HepG2 (cell line): ENCODE measurements around the gene ZNF683. TPM values are rescaled to one million over a fixed set of nuclear protein-coding genes. Genes with fewer than 3 reads are reported as not detected.

Experiments used
- ATAC-seq: fragments of 200-7000 bp; cut with Tn5 transposase; 3 replicates; pipeline ENCODE4 v1.9.1; 2020; ENCODE audit warnings: mild to moderate bottlenecking, moderate library complexity
- BruUV-seq: library from RNA; stranded (reverse); fragments of 400-500 nt; replicated peaks from 2 replicates; lab custom pipeline; 2021; lab: Mats Ljungman, UMichigan
- CTCF ChIA-PET: fragments of 300-600 bp; formaldehyde crosslinking; extraction: SDS; loops from one replicate; lab custom pipeline; 2021; ENCODE audit warnings: low total read pairs, inconsistent platforms, low intra/inter-chr PET ratio; lab: Yijun Ruan, JAX
- POLR2A ChIA-PET: fragments of 350-600 bp; sonication (Branson Sonifier 250); formaldehyde crosslinking; loops from one replicate; lab custom pipeline; 2020; ENCODE audit warnings: antibody characterized with exemption, inconsistent platforms; lab: Yijun Ruan, JAX
- DNase-seq: peaks from one replicate; pipeline ENCODE4 v3.0.0-alpha.2; 2015; ENCODE audit warnings: low spot score
- FAIRE-seq: peaks from 3 replicates; lab custom pipeline; 2011; peaks lifted over from hg19 to GRCh38; lab: Jason Lieb, UNC
- H2AFZ ChIP-seq: one replicate; pipeline ENCODE4 v1.6.1; 2011; ENCODE audit warnings: low read length, inconsistent platforms
- H3K27ac ChIP-seq: fragments of 300-600 bp; 3 replicates; pipeline ENCODE4 v1.8.0; 2011; ENCODE audit warnings: mixed run types, mild to moderate bottlenecking, mixed read lengths, low read length, inconsistent platforms; ENCODE audit not compliant: insufficient read depth; ENCODE audit errors: extremely low read length
- H3K27me3 ChIP-seq, 2 experiments: fragments of 200-600 bp in 1 of 2; 2 replicates in 1 of 2; 3 replicates in 1 of 2; pipeline versions ENCODE4 v1.6.0 to v1.8.0; 2011; ENCODE audit warnings: low read length in 2 of 2, mild to moderate bottlenecking in 2 of 2, moderate library complexity in 2 of 2, inconsistent platforms in 1 of 2; ENCODE audit not compliant: insufficient read depth in 2 of 2, control insufficient read depth in 1 of 2
- H3K36me3 ChIP-seq, 2 experiments: fragments of 200-600 bp in 1 of 2; replicated peaks in 1 of 2; 2 replicates in 1 of 2; 3 replicates in 1 of 2; pipeline versions ENCODE4 v1.5.1 to v1.8.0; 2011; ENCODE audit warnings: low read length in 2 of 2, inconsistent platforms in 1 of 2; ENCODE audit not compliant: insufficient read depth in 2 of 2, control insufficient read depth in 1 of 2
- H3K4me1 ChIP-seq: 2 replicates; pipeline ENCODE4 v1.5.1; 2012; ENCODE audit warnings: low read length, inconsistent platforms; ENCODE audit not compliant: insufficient read depth
- H3K4me2 ChIP-seq: 2 replicates; pipeline ENCODE4 v1.6.0; 2011; ENCODE audit warnings: low read depth, low read length, inconsistent platforms
- H3K4me3 ChIP-seq, 3 experiments: fragments of 200-600 bp in 1 of 3; sonication (generic), shearing (Covaris generic) in 1 of 3; replicated peaks in 1 of 3; 2 replicates each; pipeline ENCODE4 v1.5.1; 2011 to 2016; ENCODE audit warnings: low read length in 3 of 3, inconsistent platforms in 2 of 3, low read depth in 2 of 3, mild to moderate bottlenecking in 2 of 3, control low read depth in 1 of 3, mixed read lengths in 1 of 3; ENCODE audit not compliant: insufficient read depth in 1 of 3
- H3K79me2 ChIP-seq: one replicate; pipeline ENCODE4 v1.6.1; 2011; ENCODE audit warnings: low read length, inconsistent platforms; ENCODE audit not compliant: insufficient read depth
- H3K9ac ChIP-seq: 2 replicates; pipeline ENCODE4 v1.6.0; 2011; ENCODE audit warnings: mild to moderate bottlenecking, low read depth, low read length, inconsistent platforms; ENCODE audit not compliant: insufficient read depth
- H3K9me3 ChIP-seq: 2 replicates; pipeline ENCODE4 v1.5.1; 2012; ENCODE audit warnings: mild to moderate bottlenecking, low read length
- H4K20me1 ChIP-seq: 2 replicates; pipeline ENCODE4 v1.6.0; 2011; ENCODE audit warnings: inconsistent platforms, mild to moderate bottlenecking, low read length, moderate library complexity; ENCODE audit not compliant: insufficient read depth
- EZH2 ChIP-seq: conservative IDR thresholded peaks from 2 replicates; pipeline ENCODE4 v1.6.1; 2012; ENCODE audit warnings: mild to moderate bottlenecking, low read depth, low read length, moderate library complexity
- GTF2F1 ChIP-seq: fragments of 150-350 bp; IDR thresholded peaks from 2 replicates; pipeline ENCODE4 v1.6.1; 2014; ENCODE audit warnings: low read length
- HNRNPK ChIP-seq: fragments of 200-400 bp; formaldehyde crosslinking; IDR thresholded peaks from 2 replicates; pipeline ENCODE4 v1.6.1; 2018; ENCODE audit warnings: low read length, low read depth, moderate library complexity, mild to moderate bottlenecking; ENCODE audit not compliant: poor library complexity, severe bottlenecking
- MTA3 ChIP-seq: sonication (generic); formaldehyde crosslinking; IDR thresholded peaks from 2 replicates; pipeline ENCODE4 v1.4.0; 2020; ENCODE audit warnings: missing genetic modification reagents
- MTF2 ChIP-seq: sonication (generic); formaldehyde crosslinking; IDR thresholded peaks from 2 replicates; pipeline ENCODE4 v1.5.0; 2020; ENCODE audit warnings: missing genetic modification reagents, borderline replicate concordance
- ZBTB1 ChIP-seq: sonication (generic); formaldehyde crosslinking; IDR thresholded peaks from 2 replicates; pipeline ENCODE4 v1.4.0; 2020; ENCODE audit warnings: missing genetic modification reagents, borderline replicate concordance
- ZBTB7B ChIP-seq: sonication (generic); formaldehyde crosslinking; IDR thresholded peaks from 2 replicates; pipeline ENCODE4 v1.4.0; 2020; ENCODE audit warnings: missing genetic modification reagents
- WGBS: methylation state at CpG from one replicate; pipeline ENCODE4 v1.1.6; 2017; ENCODE audit warnings: low lambda C conversion rate; 5-methylcytosine and 5-hydroxymethylcytosine counted together
- in situ Hi-C: cut with HindIII; loops from 2 replicates; pipeline ENCODE4 v1.10.0; 2017; ENCODE audit warnings: low pct_unique_long_range_greater_than_20kb; ENCODE audit not compliant: extremely low pct_ligation_motif_present
- intact Hi-C: fragments of 100-400 bp; cut with micrococcal nuclease; formaldehyde crosslinking; loops from one replicate; pipeline ENCODE4 v1.10.0; 2022; ENCODE audit not compliant: unreplicated experiment
- polyA plus RNA-seq, 8 experiments: library from polyadenylated mRNA; depleted of rRNA in 3 of 8; stranded (reverse) in 7 of 8; unstranded in 1 of 8; fragments of >200 nt; fragmentation: Illumina TruSeq in 4 of 8; extraction: Trizol in 4 of 8; gene quantifications; 2 replicates each; pipeline versions ENCODE4 v1.2.1 to v1.2.3, GENCODE V29; 2011 to 2016; ENCODE audit warnings: low read depth in 4 of 8, missing spikeins in 1 of 8, mixed read lengths in 1 of 8; ENCODE audit not compliant: insufficient read depth in 1 of 8
- total RNA-seq, 5 experiments: library from RNA; depleted of rRNA; stranded (reverse); fragments of >200 nt; fragmentation: Illumina TruSeq; extraction: Trizol; gene quantifications; 2 replicates each; pipeline ENCODE4 v1.2.3, GENCODE V29; 2016; ENCODE audit warnings: low read depth in 1 of 5
- TF ChIP-seq, protein P1 (sequence below): sonication (generic); formaldehyde crosslinking; IDR thresholded peaks from 2 replicates; pipeline ENCODE4 v1.4.0; 2020; ENCODE audit warnings: missing genetic modification reagents, borderline replicate concordance
- TF ChIP-seq, protein P2 (sequence below): sonication (generic); formaldehyde crosslinking; IDR thresholded peaks from 2 replicates; pipeline ENCODE4 v1.4.0; 2020; ENCODE audit warnings: mild to moderate bottlenecking, missing genetic modification reagents
- TF ChIP-seq, protein P3 (sequence below): sonication (generic); formaldehyde crosslinking; IDR thresholded peaks from 2 replicates; pipeline ENCODE4 v1.4.0; 2020; ENCODE audit warnings: missing genetic modification reagents; ENCODE audit errors: not compliant biosample characterization
- TF ChIP-seq, protein P4 (sequence below): sonication (generic); formaldehyde crosslinking; IDR thresholded peaks from 2 replicates; pipeline ENCODE4 v1.8.0; 2023; ENCODE audit warnings: mild to moderate bottlenecking, missing genetic modification reagents
- TF ChIP-seq, protein P5 (sequence below): sonication (generic); formaldehyde crosslinking; IDR thresholded peaks from 2 replicates; pipeline ENCODE4 v1.5.0; 2020; ENCODE audit warnings: mild to moderate bottlenecking, missing genetic modification reagents

ZNF683 gene
- total and polyA plus RNA-seq, 2 of the 13 experiments (the other 11 are each of a cell fraction or from before 2014, with no cell fraction given), result not detected

DNA sequence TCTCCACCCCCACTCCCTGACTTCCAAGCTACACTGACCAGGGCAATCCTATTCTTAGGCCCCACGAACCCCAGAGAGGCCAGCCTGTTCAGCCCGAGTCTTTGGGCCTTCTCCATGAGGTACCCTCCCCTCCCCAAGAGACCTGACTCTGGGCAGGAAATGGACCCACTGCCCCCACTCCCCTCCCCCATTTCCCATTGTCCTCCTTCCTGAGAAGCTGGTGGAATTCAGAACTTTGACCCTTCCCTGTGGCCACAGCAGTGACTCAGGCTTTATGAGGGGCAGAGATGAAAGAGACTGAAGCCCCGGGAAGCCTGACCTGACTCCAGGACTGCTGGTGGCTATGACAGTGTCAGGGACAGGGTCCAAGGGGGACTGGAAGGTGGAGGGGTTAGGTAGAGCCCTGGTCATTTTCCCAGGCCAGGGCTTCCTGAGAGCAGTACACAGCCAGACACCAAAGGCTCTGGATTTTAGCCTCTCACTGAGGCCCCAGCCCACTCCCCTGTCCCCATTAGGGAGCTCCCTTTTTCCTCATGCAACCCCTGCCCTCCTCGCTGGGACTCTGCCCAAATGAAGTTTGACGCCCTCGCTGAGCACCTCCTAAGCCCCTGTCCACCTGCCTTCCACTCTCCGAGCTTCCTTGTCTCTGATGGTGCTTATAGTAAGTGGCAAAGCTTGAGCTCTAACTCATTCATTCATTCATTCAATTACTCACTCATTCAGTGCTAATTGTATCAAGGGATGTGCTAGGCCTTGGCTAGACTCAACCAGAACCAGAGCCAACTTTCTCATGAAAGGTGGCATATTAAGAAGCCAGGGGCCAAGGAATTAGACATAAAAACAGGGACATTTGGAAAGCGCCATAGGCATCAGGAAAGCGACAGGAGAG lies 21.6 kb downstream of the ZNF683 start:
- ATAC-seq (peak; percentile 93), DNase-seq (peak; percentile 100), FAIRE-seq (peak; percentile 99)
- no peaks in the 10 kb centered on the region for H3K27me3 ChIP-seq
- WGBS, result under 1% methylated on average over 9 of the region's 9 CpGs
- H2AFZ ChIP-seq, result no peak overlapping the region
- TSS peak; percentile 96 for BruUV-seq
- H3K9me3 ChIP-seq, result no peaks in the 10 kb centered on the region
- in situ Hi-C loops (no loop called here), intact Hi-C loops (loop anchor here (1.0 to 2.0 kb wide), 2 partner anchors 8 to 44 kb away; partner anchors contain the start of gene UBXN11)
- CTCF ChIA-PET, result no interaction called here
- H3K4me1 ChIP-seq, result peaks cover 80% of the 10 kb centered on the region
- POLR2A ChIA-PET, result interaction anchor here (0.6 to 4.0 kb wide), 20 partner anchors 7 to 264 kb away, joined by 3 to 65 read pairs (median 4); partner anchors contain the start of genes CEP85, DHDDS and SH3BGRL3
- H3K36me3 ChIP-seq, result no peaks in the 10 kb centered on the region
- H3K79me2 ChIP-seq, result peaks cover 5% of the 10 kb centered on the region
- peak overlapping the region; percentile 90 for H3K4me2 ChIP-seq
- peak overlapping the region; percentile 97 for H3K9ac ChIP-seq
- no peaks in the 10 kb centered on the region for H4K20me1 ChIP-seq
- H3K4me3 ChIP-seq, result peak overlapping the region; percentile 34 to 64 (median 42); a peak in 5 of 6 replicates
- H3K27ac ChIP-seq, result peak overlapping the region; percentile 100
- TF ChIP-seq, protein P1, sequence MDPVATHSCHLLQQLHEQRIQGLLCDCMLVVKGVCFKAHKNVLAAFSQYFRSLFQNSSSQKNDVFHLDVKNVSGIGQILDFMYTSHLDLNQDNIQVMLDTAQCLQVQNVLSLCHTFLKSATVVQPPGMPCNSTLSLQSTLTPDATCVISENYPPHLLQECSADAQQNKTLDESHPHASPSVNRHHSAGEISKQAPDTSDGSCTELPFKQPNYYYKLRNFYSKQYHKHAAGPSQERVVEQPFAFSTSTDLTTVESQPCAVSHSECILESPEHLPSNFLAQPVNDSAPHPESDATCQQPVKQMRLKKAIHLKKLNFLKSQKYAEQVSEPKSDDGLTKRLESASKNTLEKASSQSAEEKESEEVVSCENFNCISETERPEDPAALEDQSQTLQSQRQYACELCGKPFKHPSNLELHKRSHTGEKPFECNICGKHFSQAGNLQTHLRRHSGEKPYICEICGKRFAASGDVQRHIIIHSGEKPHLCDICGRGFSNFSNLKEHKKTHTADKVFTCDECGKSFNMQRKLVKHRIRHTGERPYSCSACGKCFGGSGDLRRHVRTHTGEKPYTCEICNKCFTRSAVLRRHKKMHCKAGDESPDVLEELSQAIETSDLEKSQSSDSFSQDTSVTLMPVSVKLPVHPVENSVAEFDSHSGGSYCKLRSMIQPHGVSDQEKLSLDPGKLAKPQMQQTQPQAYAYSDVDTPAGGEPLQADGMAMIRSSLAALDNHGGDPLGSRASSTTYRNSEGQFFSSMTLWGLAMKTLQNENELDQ (CRISPR knock-in tag), result no peak
- TF ChIP-seq, protein P2, sequence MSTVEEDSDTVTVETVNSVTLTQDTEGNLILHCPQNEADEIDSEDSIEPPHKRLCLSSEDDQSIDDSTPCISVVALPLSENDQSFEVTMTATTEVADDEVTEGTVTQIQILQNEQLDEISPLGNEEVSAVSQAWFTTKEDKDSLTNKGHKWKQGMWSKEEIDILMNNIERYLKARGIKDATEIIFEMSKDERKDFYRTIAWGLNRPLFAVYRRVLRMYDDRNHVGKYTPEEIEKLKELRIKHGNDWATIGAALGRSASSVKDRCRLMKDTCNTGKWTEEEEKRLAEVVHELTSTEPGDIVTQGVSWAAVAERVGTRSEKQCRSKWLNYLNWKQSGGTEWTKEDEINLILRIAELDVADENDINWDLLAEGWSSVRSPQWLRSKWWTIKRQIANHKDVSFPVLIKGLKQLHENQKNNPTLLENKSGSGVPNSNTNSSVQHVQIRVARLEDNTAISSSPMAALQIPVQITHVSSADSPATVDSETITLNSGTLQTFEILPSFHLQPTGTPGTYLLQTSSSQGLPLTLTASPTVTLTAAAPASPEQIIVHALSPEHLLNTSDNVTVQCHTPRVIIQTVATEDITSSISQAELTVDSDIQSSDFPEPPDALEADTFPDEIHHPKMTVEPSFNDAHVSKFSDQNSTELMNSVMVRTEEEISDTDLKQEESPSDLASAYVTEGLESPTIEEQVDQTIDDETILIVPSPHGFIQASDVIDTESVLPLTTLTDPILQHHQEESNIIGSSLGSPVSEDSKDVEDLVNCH (CRISPR knock-in tag), result no peak
- TF ChIP-seq EZH2 (no peak), ZBTB1 (CRISPR knock-in tag) (no peak), MTF2 (no peak), ZBTB7B (CRISPR knock-in tag) (peak; percentile 92), HNRNPK (no peak), MTA3 (CRISPR knock-in tag) (no peak), GTF2F1 (no peak; the same call in 1 of the 2 replicates)
- TF ChIP-seq, protein P3, sequence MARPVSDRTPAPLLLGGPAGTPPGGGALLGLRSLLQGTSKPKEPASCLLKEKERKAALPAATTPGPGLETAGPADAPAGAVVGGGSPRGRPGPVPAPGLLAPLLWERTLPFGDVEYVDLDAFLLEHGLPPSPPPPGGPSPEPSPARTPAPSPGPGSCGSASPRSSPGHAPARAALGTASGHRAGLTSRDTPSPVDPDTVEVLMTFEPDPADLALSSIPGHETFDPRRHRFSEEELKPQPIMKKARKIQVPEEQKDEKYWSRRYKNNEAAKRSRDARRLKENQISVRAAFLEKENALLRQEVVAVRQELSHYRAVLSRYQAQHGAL (CRISPR knock-in tag), result no peak
- TF ChIP-seq, protein P4, sequence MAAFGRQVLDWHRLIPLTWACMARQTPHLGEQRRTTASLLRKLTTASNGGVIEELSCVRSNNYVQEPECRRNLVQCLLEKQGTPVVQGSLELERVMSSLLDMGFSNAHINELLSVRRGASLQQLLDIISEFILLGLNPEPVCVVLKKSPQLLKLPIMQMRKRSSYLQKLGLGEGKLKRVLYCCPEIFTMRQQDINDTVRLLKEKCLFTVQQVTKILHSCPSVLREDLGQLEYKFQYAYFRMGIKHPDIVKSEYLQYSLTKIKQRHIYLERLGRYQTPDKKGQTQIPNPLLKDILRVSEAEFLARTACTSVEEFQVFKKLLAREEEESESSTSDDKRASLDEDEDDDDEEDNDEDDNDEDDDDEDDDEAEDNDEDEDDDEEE, result no peak; the same call in 1 of the 2 replicates
- TF ChIP-seq, protein P5, sequence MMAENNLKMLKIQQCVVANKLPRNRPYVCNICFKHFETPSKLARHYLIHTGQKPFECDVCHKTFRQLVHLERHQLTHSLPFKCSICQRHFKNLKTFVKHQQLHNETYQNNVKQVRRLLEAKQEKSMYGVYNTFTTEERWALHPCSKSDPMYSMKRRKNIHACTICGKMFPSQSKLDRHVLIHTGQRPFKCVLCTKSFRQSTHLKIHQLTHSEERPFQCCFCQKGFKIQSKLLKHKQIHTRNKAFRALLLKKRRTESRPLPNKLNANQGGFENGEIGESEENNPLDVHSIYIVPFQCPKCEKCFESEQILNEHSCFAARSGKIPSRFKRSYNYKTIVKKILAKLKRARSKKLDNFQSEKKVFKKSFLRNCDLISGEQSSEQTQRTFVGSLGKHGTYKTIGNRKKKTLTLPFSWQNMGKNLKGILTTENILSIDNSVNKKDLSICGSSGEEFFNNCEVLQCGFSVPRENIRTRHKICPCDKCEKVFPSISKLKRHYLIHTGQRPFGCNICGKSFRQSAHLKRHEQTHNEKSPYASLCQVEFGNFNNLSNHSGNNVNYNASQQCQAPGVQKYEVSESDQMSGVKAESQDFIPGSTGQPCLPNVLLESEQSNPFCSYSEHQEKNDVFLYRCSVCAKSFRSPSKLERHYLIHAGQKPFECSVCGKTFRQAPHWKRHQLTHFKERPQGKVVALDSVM (CRISPR knock-in tag), result peak; percentile 56
